ENCODE measurements around the gene DOCK4.

The DOCK4 gene

DNA sequence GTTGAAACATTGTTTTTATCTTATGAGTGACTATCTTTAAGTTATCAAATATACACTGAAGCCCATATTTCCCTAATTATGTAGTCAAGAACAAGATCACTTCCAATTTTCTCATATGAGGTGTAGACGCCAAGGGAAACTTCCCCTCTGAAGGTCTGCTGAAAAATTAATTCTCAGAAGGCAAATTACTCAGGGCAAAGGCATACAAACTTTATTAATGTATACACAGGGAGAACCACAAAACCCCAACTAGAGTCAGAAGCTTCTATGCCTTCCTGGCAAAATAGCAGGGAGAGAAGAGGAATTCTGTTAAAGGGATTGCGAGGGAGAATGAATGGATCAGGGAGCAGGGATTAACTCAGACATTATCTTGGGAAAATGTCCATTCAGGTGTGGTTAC is 83.4 kb downstream of the DOCK4 start:
- TF ChIP-seq NFIC (IDR thresholded peaks at IDR 0.05) (no peak), TEAD4 (IDR thresholded peaks at IDR 0.05) (no peak)

DNA sequence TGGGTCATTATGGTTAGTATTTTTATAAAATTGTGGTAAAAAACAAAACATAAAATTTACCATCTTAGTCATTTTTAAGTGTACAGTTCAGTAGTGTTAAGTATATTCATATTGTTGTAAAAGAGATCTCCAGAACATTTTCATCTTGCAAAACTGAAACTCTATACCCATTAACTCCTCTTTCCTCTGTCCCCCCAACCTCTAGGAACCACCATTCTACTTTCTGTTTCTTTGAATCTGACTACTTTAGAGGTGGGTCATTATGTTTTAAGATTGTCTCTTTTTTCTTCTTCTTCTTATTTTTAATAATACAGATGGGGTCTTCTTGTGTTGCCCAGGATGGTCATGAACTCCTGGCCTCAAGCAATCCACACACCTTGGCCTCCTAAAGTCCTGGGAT is 84.1 kb downstream of the DOCK4 start:
- TF ChIP-seq FOXM1 (IDR thresholded peaks at IDR 0.05; ENCODE audit: borderline replicate concordance, low read depth) (no peak), TEAD4 (IDR thresholded peaks at IDR 0.05) (no peak), EP300 (IDR thresholded peaks at IDR 0.05; ENCODE audit: borderline replicate concordance) (no peak), TAF1 (IDR thresholded peaks at IDR 0.05; ENCODE audit: low read depth) (no peak), RAD21 (IDR thresholded peaks at IDR 0.05; ENCODE audit: low read depth) (no peak), YY1 (IDR thresholded peaks at IDR 0.05; ENCODE audit: low read depth) (no peak), CREB1 (IDR thresholded peaks at IDR 0.05; ENCODE audit: low read depth) (no peak), EGR1 (IDR thresholded peaks at IDR 0.05) (no peak), CEBPB (IDR thresholded peaks at IDR 0.05) (no peak), ZBTB7A (IDR thresholded peaks at IDR 0.05; ENCODE audit: low read depth) (no peak), TCF12 (IDR thresholded peaks at IDR 0.05; ENCODE audit: low read depth) (no peak), NFIC (IDR thresholded peaks at IDR 0.05) (no peak)
- TF ChIP-seq, protein P1, sequence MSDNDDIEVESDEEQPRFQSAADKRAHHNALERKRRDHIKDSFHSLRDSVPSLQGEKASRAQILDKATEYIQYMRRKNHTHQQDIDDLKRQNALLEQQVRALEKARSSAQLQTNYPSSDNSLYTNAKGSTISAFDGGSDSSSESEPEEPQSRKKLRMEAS (IDR thresholded peaks at IDR 0.05): no peak
- TF ChIP-seq, protein P2, sequence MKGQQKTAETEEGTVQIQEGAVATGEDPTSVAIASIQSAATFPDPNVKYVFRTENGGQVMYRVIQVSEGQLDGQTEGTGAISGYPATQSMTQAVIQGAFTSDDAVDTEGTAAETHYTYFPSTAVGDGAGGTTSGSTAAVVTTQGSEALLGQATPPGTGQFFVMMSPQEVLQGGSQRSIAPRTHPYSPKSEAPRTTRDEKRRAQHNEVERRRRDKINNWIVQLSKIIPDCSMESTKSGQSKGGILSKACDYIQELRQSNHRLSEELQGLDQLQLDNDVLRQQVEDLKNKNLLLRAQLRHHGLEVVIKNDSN (IDR thresholded peaks at IDR 0.05): no peak
- TF ChIP-seq, protein P3, sequence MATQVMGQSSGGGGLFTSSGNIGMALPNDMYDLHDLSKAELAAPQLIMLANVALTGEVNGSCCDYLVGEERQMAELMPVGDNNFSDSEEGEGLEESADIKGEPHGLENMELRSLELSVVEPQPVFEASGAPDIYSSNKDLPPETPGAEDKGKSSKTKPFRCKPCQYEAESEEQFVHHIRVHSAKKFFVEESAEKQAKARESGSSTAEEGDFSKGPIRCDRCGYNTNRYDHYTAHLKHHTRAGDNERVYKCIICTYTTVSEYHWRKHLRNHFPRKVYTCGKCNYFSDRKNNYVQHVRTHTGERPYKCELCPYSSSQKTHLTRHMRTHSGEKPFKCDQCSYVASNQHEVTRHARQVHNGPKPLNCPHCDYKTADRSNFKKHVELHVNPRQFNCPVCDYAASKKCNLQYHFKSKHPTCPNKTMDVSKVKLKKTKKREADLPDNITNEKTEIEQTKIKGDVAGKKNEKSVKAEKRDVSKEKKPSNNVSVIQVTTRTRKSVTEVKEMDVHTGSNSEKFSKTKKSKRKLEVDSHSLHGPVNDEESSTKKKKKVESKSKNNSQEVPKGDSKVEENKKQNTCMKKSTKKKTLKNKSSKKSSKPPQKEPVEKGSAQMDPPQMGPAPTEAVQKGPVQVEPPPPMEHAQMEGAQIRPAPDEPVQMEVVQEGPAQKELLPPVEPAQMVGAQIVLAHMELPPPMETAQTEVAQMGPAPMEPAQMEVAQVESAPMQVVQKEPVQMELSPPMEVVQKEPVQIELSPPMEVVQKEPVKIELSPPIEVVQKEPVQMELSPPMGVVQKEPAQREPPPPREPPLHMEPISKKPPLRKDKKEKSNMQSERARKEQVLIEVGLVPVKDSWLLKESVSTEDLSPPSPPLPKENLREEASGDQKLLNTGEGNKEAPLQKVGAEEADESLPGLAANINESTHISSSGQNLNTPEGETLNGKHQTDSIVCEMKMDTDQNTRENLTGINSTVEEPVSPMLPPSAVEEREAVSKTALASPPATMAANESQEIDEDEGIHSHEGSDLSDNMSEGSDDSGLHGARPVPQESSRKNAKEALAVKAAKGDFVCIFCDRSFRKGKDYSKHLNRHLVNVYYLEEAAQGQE (IDR thresholded peaks at IDR 0.05; ENCODE audit: low read depth): no peak

DNA sequence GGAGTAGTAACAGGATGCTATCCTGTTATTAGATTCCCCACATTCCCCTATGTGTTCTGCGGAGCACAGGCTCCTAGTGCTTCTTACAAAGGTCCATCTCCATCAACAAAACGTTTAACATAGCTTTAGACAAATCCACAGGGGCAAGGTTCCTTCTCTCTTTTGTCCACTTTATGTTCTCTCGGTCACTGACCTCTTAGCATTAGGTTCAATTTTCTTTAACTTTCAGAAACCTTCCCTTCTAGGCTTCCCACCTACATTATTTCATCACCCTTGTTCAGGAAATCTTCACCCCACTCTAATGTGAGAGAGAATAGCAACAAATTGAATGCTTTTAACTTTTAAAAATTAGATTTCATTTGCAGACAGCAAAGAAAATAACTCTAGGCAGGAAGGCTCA is 84.9 kb downstream of the DOCK4 start:
- TF ChIP-seq RAD21 (IDR thresholded peaks at IDR 0.05; ENCODE audit: low read depth) (no peak), TCF12 (IDR thresholded peaks at IDR 0.05; ENCODE audit: low read depth) (no peak), CEBPB (IDR thresholded peaks at IDR 0.05) (no peak), FOXM1 (IDR thresholded peaks at IDR 0.05; ENCODE audit: borderline replicate concordance, low read depth) (no peak), TEAD4 (IDR thresholded peaks at IDR 0.05) (no peak), TAF1 (IDR thresholded peaks at IDR 0.05; ENCODE audit: low read depth) (no peak), EP300 (IDR thresholded peaks at IDR 0.05; ENCODE audit: borderline replicate concordance) (no peak), ZBTB7A (IDR thresholded peaks at IDR 0.05; ENCODE audit: low read depth) (no peak), YY1 (IDR thresholded peaks at IDR 0.05; ENCODE audit: low read depth) (no peak), EGR1 (IDR thresholded peaks at IDR 0.05) (no peak), CREB1 (IDR thresholded peaks at IDR 0.05; ENCODE audit: low read depth) (no peak), NFIC (IDR thresholded peaks at IDR 0.05) (no peak)
- TF ChIP-seq, protein P1 (IDR thresholded peaks at IDR 0.05): no peak
- TF ChIP-seq, protein P3 (IDR thresholded peaks at IDR 0.05; ENCODE audit: low read depth): no peak
- TF ChIP-seq, protein P2 (IDR thresholded peaks at IDR 0.05): no peak

DNA sequence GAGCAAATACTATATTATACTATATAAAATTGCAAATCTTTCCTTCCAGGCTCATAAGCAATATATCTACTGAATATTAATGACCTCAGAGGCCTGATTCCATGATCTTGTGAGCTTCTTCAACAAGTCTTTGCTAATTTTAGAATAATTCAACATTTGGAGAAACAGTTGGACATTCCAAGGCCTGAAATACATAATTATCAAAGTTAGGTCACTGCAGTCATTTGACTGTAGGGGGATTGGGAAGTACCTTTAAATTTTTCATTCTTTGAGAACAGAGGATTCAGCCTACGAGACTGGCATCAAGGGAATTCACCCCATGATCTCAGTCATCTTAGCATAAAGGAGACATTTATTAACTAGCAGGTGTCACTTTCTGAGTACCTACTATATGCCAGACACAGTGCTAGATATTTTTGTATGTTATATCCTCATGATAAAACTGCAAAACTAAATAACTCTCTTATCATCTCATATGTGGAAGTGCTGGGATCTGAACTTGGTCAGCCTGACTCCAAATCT is 85.4 kb downstream of the DOCK4 start:
- no peak for TF ChIP-seq EP300 (IDR thresholded peaks at IDR 0.05; ENCODE audit: borderline replicate concordance)
- TF ChIP-seq, protein P3 (IDR thresholded peaks at IDR 0.05; ENCODE audit: low read depth): no peak
- TF ChIP-seq CREB1 (IDR thresholded peaks at IDR 0.05; ENCODE audit: low read depth): no peak
- TF ChIP-seq RAD21 (IDR thresholded peaks at IDR 0.05; ENCODE audit: low read depth): no peak
- no peak for TF ChIP-seq TAF1 (IDR thresholded peaks at IDR 0.05; ENCODE audit: low read depth)
- no peak for TF ChIP-seq EGR1 (IDR thresholded peaks at IDR 0.05)
- TF ChIP-seq, protein P1 (IDR thresholded peaks at IDR 0.05): no peak
- TF ChIP-seq, protein P2 (IDR thresholded peaks at IDR 0.05): no peak
- no peak for TF ChIP-seq CEBPB (IDR thresholded peaks at IDR 0.05)
- no peak for TF ChIP-seq TCF12 (IDR thresholded peaks at IDR 0.05; ENCODE audit: low read depth)
- TF ChIP-seq TEAD4 (IDR thresholded peaks at IDR 0.05): no peak
